Uterus (tissue), 4 donors: ENCODE results near the gene ASB2. TPM values are rescaled to one million over a fixed set of nuclear protein-coding genes. Genes with fewer than 3 reads are reported as not detected.

Experiments
- DNase-seq, 2 donors: peaks; one replicate each; pipeline ENCODE4 v3.0.0-alpha.2; 2019 to 2020
- H3K27ac ChIP-seq, 2 donors: fragments of 200-600 bp; sonication (generic); 1 replicate in 1 of 2; 2 replicates in 1 of 2; pipeline ENCODE4 v1.5.1; 2016 to 2018
- H3K27me3 ChIP-seq, 2 donors: fragments of 200-600 bp; sonication (generic); one replicate each; pipeline ENCODE4 v1.5.1; 2018 to 2019; ENCODE audit warnings: control low read depth in 1 of 2
- H3K36me3 ChIP-seq, 2 donors: fragments of 200-600 bp; sonication (generic); one replicate each; pipeline ENCODE4 v1.5.1; 2019; ENCODE audit warnings: control low read depth in 1 of 2
- H3K4me1 ChIP-seq, 2 donors: fragments of 200-600 bp; sonication (generic); one replicate each; pipeline ENCODE4 v1.5.1; 2018 to 2019; ENCODE audit warnings: control low read depth in 1 of 2
- H3K4me3 ChIP-seq, 2 donors: fragments of 200-600 bp; sonication (generic); 1 replicate in 1 of 2; 2 replicates in 1 of 2; pipeline ENCODE4 v1.5.1; 2018 to 2019; ENCODE audit warnings: mild to moderate bottlenecking in 1 of 2
- H3K9me3 ChIP-seq, 2 donors: fragments of 200-600 bp; sonication (generic); one replicate each; pipeline ENCODE4 v1.5.1; 2019; ENCODE audit warnings: control low read depth in 1 of 2
- POLR2A ChIP-seq, 2 donors: fragments of 450-650 bp; IDR thresholded peaks; one replicate each; pipeline ENCODE4 v1.6.1; 2016; ENCODE audit warnings: antibody characterized with exemption in 2 of 2, mild to moderate bottlenecking in 1 of 2, moderate library complexity in 1 of 2
- intact Hi-C: fragments of 100-400 bp; cut with DNase I; formaldehyde crosslinking; loops from one replicate; pipeline ENCODE4 v1.15.1; 2023; ENCODE audit warnings: low total_unique reads
- total RNA-seq, 4 donors: library from RNA; depleted of rRNA in 3 of 4; stranded (reverse); fragments of >200 nt in 3 of 4; gene quantifications; one replicate each; pipeline versions ENCODE4 v1.1.0 to v1.2.4, GENCODE V29; 2014 to 2023
- TF ChIP-seq, protein P1 (sequence below), 4 experiments: fragments of 200-600 bp in 2 of 4; fragments of 450-650 bp in 2 of 4; sonication (generic) in 2 of 4; IDR thresholded peaks; one replicate each; pipeline ENCODE4 v1.5.1; 2016 to 2019; ENCODE audit warnings: antibody characterized with exemption in 4 of 4, mild to moderate bottlenecking in 2 of 4, moderate library complexity in 1 of 4
- donor health status: DM: yes; HTN: yes; CAD: no.

The ASB2 gene
- total RNA-seq, 4 donors from 2014 or later, result 11.8 to 84.1 (median 21.0) TPM

DNA sequence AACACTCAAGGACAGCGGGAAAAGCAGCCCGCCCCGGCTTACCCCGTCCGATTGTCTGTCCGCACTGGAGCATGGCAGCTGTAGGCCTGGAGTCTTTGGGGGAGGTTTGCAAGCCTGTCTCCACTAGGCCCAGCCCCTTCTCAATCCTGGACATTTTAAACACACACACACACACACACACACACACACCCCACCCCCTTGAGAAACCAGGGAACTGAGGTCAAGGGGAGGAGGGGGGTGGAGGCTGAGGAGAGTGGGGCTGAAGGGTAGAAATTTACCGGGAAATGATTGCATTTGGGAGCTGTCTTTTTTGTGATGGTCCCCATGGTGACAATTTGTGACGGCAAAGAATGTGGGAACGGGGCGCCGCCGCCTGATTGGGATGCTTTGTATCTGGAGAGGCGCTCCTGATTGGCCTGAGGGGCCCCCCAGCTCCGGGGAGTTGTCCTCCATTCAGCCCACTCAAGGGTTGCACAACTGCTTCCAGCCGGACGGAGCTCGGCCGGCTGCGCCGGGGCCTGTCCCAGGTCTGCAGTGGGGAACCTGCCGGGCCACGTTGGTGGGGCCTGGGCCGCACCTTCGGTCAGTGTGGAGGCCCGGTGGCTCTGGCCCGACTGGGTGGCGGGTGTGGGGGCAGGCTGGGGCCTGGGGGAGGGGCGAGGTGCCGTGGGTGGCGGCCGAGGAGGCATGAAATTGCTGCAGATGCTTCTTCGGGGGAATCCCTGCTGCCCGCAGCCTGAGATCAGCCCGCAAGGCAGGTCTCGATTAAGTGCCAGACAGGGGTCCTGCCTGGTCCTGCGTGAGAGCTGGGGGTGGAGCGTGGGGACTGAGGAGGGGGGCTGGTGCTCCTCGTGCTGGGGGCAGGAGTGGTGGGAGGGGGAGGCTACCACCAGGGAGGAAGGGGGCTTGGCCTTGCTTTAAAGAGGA is 49.2 kb downstream of the ASB2 start, which contains the start of gene FAM181A:
Gene FAM181A (plus strand): TSS at position 472 of the 927 bp plus-strand sequence. CDS start 942 bp downstream, outside the sequence.
- Histone ChIP-seq H3K27me3 (no peaks in the 10 kb centered on the region), H3K27ac (no peak within 1 kb of the TSS), H3K36me3 (no peaks in the 10 kb centered on the region), H3K9me3 (no peaks in the 10 kb centered on the region), H3K4me3 (no peak within 1 kb of the TSS), H3K4me1 (no peaks in the 10 kb centered on the region)
- intact Hi-C loops, result no loop called here
- no peak for DNase-seq
- TF ChIP-seq, protein P1, sequence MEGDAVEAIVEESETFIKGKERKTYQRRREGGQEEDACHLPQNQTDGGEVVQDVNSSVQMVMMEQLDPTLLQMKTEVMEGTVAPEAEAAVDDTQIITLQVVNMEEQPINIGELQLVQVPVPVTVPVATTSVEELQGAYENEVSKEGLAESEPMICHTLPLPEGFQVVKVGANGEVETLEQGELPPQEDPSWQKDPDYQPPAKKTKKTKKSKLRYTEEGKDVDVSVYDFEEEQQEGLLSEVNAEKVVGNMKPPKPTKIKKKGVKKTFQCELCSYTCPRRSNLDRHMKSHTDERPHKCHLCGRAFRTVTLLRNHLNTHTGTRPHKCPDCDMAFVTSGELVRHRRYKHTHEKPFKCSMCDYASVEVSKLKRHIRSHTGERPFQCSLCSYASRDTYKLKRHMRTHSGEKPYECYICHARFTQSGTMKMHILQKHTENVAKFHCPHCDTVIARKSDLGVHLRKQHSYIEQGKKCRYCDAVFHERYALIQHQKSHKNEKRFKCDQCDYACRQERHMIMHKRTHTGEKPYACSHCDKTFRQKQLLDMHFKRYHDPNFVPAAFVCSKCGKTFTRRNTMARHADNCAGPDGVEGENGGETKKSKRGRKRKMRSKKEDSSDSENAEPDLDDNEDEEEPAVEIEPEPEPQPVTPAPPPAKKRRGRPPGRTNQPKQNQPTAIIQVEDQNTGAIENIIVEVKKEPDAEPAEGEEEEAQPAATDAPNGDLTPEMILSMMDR (IDR thresholded peaks at IDR 0.05), result no peak
- TF ChIP-seq POLR2A (IDR thresholded peaks at IDR 0.05), result no peak

DNA sequence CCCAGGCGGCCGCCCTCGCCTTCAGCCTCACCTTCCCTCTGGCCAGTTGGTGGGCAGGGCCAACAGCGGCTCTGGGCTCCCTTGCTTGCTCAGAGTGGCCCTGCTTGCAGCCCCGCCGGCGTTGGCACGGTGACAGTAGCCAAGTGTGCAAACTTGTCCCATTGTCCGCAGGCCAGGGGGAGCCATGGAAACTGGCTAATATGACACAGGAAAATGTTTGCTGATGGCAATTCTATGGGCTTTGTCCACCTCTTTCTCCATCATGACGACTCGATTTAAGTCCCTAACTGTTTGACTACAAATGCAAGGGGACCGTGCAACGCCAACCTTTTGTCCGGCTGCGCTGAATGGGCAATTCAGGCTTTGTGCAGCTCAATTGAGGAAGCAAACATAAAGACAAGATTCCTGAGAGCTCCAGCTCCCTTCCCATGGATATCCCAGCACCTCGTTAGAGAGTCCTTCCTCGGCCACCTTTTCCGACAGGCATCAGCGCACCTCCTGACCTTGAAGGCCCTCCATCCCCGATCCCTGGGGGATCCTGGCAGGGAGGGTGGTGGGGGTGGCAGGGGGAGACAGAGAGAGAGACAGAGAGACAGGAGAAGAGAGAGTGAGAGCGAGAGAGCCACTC is 50.0 kb downstream of the ASB2 start:
- Histone ChIP-seq H3K36me3 (no peaks in the 10 kb centered on the region), H3K27ac (no peak overlapping the region), H3K9me3 (no peaks in the 10 kb centered on the region), H3K27me3 (no peaks in the 10 kb centered on the region), H3K4me3 (no peak overlapping the region), H3K4me1 (no peaks in the 10 kb centered on the region)
- intact Hi-C loops, result no loop called here
- TF ChIP-seq, protein P1 (IDR thresholded peaks at IDR 0.05), result no peak
- no peak for TF ChIP-seq POLR2A (IDR thresholded peaks at IDR 0.05)
- DNase-seq, result no peak

- no peak for DNase-seq
- H3K27me3 ChIP-seq, result no peaks in the 10 kb centered on the region
- intact Hi-C loops, result no loop called here
- H3K36me3 ChIP-seq, result no peaks in the 10 kb centered on the region
- H3K9me3 ChIP-seq, result no peaks in the 10 kb centered on the region
- no peaks in the 10 kb centered on the region for H3K4me1 ChIP-seq
- H3K27ac ChIP-seq, result no peak overlapping the region
- no peak overlapping the region for H3K4me3 ChIP-seq
- TF ChIP-seq POLR2A (IDR thresholded peaks at IDR 0.05), result no peak
- TF ChIP-seq, protein P1 (IDR thresholded peaks at IDR 0.05), result no peak
Observed at GRCh38 chr14:93925374-93925895, 50.9 kb downstream of the ASB2 start.

DNA sequence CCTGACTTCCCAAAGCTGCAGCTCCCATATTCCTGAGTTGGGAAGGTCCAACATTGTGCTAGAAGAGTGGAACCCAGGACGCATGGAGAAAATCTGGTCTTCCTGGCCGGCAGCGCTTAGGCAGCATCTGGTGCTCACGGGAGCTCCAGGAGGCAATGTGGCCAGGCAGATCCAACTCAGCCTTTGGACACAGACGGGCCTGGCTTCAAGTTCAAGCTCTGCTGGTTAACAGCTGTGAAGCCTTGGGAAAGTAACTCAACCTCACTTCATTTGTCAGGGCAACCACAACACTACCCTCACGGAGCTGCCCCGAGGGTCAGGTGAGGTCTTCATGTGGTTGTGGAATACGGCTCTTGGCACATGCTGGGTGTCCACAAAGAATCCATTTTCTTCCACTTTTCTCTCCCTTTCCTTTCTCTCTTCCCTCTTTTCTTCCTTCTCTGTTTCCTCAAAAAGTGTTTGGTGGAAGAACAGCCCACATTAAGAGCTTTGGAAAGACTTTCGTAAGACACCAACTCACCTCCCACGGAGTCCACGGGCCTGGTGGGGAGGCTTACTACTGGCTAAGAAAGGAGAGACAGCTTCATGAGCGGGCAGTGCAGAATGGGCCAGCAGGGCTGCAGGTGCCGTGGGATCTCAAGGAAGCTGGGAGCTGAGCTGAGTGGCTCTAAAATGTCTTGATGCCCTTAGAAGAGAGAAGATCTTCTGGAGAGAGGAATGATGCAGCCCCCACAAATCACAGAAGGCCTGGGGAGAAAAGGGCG is 51.6 kb downstream of the ASB2 start:
- H3K36me3 ChIP-seq, result no peaks in the 10 kb centered on the region
- no peaks in the 10 kb centered on the region for H3K9me3 ChIP-seq
- intact Hi-C loops, result no loop called here
- no peak overlapping the region for H3K27ac ChIP-seq
- H3K27me3 ChIP-seq, result no peaks in the 10 kb centered on the region
- H3K4me1 ChIP-seq, result no peaks in the 10 kb centered on the region
- DNase-seq, result no peak
- H3K4me3 ChIP-seq, result no peak overlapping the region
- TF ChIP-seq, protein P1 (IDR thresholded peaks at IDR 0.05), result no peak
- TF ChIP-seq POLR2A (IDR thresholded peaks at IDR 0.05), result no peak
